GM12892 (cell line): ENCODE data around the gene CISD3.
A peak's percentile ranks its signal among the peaks of the same experiment; 100 is the strongest.

Experiments used
- DNase-seq: peaks from one replicate; pipeline ENCODE4 v3.0.0; 2011; ENCODE audit not compliant: insufficient read length
- FAIRE-seq: peaks from 2 replicates; lab custom pipeline; 2011; peaks lifted over from hg19 to GRCh38; lab: Jason Lieb, UNC
- POLR2A ChIP-seq: IDR thresholded peaks from 2 replicates; pipeline ENCODE4 v1.6.1; 2011; ENCODE audit warnings: low read depth, low read length, control low read depth
- POLR2AphosphoS5 ChIP-seq: IDR thresholded peaks from 2 replicates; pipeline ENCODE4 v1.6.1; 2011; ENCODE audit warnings: low read depth, low read length, control low read depth
- TAF1 ChIP-seq: IDR thresholded peaks from 2 replicates; pipeline ENCODE4 v1.6.1; 2011; ENCODE audit warnings: low read depth, mild to moderate bottlenecking, control low read depth, low read length, borderline replicate concordance

Gene CISD3

GRCh38 chr17:38709104-38709820, 20.9 kb upstream of the CISD3 start:
- TF ChIP-seq POLR2AphosphoS5 (no peak), TAF1 (no peak), POLR2A (no peak)
- peak; percentile 6 for DNase-seq
- no peak for FAIRE-seq

- TF ChIP-seq TAF1: no peak
- DNase-seq (peak; percentile 9), FAIRE-seq (no peak)
Measured at GRCh38 chr17:38709864-38710603, 20.1 kb upstream of the CISD3 start.

GRCh38 chr17:38710604-38710962, 19.6 kb upstream of the CISD3 start:
- TF ChIP-seq TAF1 (no peak), POLR2A (0 out of 2 replicates have a peak, but pooled peaks have one; percentile 11), POLR2AphosphoS5 (no peak)
- no peak for FAIRE-seq
- no peak for DNase-seq

GRCh38 chr17:38710985-38711384, 19.2 kb upstream of the CISD3 start:
- DNase-seq: no peak
- no peak for FAIRE-seq
- TF ChIP-seq TAF1 (no peak), POLR2AphosphoS5 (no peak), POLR2A (no peak)

GRCh38 chr17:38711792-38712571, 18.2 kb upstream of the CISD3 start:
- DNase-seq (no peak), FAIRE-seq (no peak)
- TF ChIP-seq POLR2A (no peak), POLR2AphosphoS5 (peak; percentile 52; the same call in 1 of the 2 replicates)

GRCh38 chr17:38712593-38712992, 17.5 kb upstream of the CISD3 start:
- TF ChIP-seq POLR2A (no peak), TAF1 (no peak), POLR2AphosphoS5 (no peak)
- DNase-seq (no peak), FAIRE-seq (no peak)

- TF ChIP-seq POLR2A: no peak
- peak; percentile 11 for DNase-seq
- no peak for FAIRE-seq
Measured at GRCh38 chr17:38713456-38714075, 16.6 kb upstream of the CISD3 start.

GRCh38 chr17:38715216-38715943, 14.8 kb upstream of the CISD3 start:
- FAIRE-seq: no peak
- no peak for TF ChIP-seq POLR2A
- no peak for TF ChIP-seq POLR2AphosphoS5
- no peak for TF ChIP-seq TAF1
- DNase-seq: no peak

- FAIRE-seq: no peak
- TF ChIP-seq POLR2A (no peak), POLR2AphosphoS5 (no peak), TAF1 (no peak)
- DNase-seq: no peak
Measured at GRCh38 chr17:38716368-38717005, 13.7 kb upstream of the CISD3 start.

GRCh38 chr17:38717139-38717745, 12.9 kb upstream of the CISD3 start:
- TF ChIP-seq TAF1 (no peak), POLR2A (no peak; the same call in 1 of the 2 replicates), POLR2AphosphoS5 (no peak; the same call in 1 of the 2 replicates)
- FAIRE-seq (no peak), DNase-seq (no peak)
